Measurements from ENCODE around the gene SAMD10.
"Not testable (repeated sequence)": the region's sequence is repeated elsewhere in the genome, so short reads cannot be mapped to it uniquely, and the experiment has no call there.

The SAMD10 gene

DNA sequence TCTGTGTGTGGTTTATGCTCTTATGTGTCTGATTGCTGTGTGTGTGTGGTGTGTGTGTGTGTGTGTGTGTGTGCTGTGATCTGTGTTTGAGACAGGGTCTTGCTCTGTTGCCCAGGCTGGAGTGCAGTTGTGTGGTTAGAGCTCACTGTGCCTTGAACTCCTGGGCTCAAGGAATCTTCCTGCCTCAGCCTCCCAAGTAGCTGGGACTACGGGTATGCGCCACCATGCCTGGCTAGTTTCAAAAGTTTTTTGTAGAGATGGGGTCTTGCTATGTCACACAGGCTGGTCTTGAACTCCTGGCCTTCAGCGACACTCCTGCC is 6.3 kb downstream of the SAMD10 start:
- H3K9ac ChIP-seq (ENCODE audit: insufficient read length): no peak overlapping the region
- H3K27ac ChIP-seq: no peak overlapping the region
- no peaks in the 10 kb centered on the region for H3K9me3 ChIP-seq (ENCODE audit: low read depth, low read length)
- H3K36me3 ChIP-seq (ENCODE audit: insufficient read depth, low read length): no peaks in the 10 kb centered on the region
- TF ChIP-seq EZH2 (IDR thresholded peaks at IDR 0.05) (no peak), POLR2AphosphoS5 (IDR thresholded peaks at IDR 0.05; ENCODE audit: borderline replicate concordance, low read depth, low read length) (no peak), FOXP2 (optimal IDR thresholded peaks at IDR 0.05; ENCODE audit: control extremely low read depth, extremely low read length, insufficient read depth) (no peak)
- H3K4me3 ChIP-seq: no peak overlapping the region
- no peak for DNase-seq (ENCODE audit: low read depth, low spot score)

- Histone ChIP-seq H3K9ac (ENCODE audit: insufficient read length) (no peak overlapping the region), H3K4me3 (no peak overlapping the region), H3K27ac (no peak overlapping the region), H3K9me3 (ENCODE audit: low read depth, low read length) (no peaks in the 10 kb centered on the region), H3K36me3 (ENCODE audit: insufficient read depth, low read length) (peaks cover 5% of the 10 kb centered on the region; the same call in 1 of the 2 replicates)
- TF ChIP-seq POLR2AphosphoS5 (IDR thresholded peaks at IDR 0.05; ENCODE audit: borderline replicate concordance, low read depth, low read length) (no peak), EZH2 (IDR thresholded peaks at IDR 0.05) (no peak), FOXP2 (optimal IDR thresholded peaks at IDR 0.05; ENCODE audit: control extremely low read depth, extremely low read length, insufficient read depth) (no peak)
- DNase-seq (ENCODE audit: low read depth, low spot score): no peak
These were observed 6.9 kb downstream of the SAMD10 start for GRCh38 chr20:63972312-63973159.

GRCh38 chr20:63971960-63972311 is 7.5 kb downstream of the SAMD10 start:
- not testable (repeated sequence) for H3K9me3 ChIP-seq (ENCODE audit: low read depth, low read length); H3K4me3 ChIP-seq; DNase-seq (ENCODE audit: low read depth, low spot score); H3K9ac ChIP-seq (ENCODE audit: insufficient read length); H3K27ac ChIP-seq
- peaks cover 11% of the 10 kb centered on the region; the same call in 1 of the 2 replicates for H3K36me3 ChIP-seq (ENCODE audit: insufficient read depth, low read length)

GRCh38 chr20:63970714-63971431 is 8.6 kb downstream of the SAMD10 start:
- no peak for TF ChIP-seq FOXP2 (optimal IDR thresholded peaks at IDR 0.05; ENCODE audit: control extremely low read depth, extremely low read length, insufficient read depth)
- no peak for TF ChIP-seq EZH2 (IDR thresholded peaks at IDR 0.05)
- TF ChIP-seq POLR2AphosphoS5 (IDR thresholded peaks at IDR 0.05; ENCODE audit: borderline replicate concordance, low read depth, low read length): no peak
- Histone ChIP-seq H3K9me3 (ENCODE audit: low read depth, low read length) (no peaks in the 10 kb centered on the region), H3K4me3 (peak overlapping the region; percentile 89; the same call in 1 of the 2 replicates), H3K27ac (no peak overlapping the region), H3K9ac (ENCODE audit: insufficient read length) (no peak overlapping the region), H3K36me3 (ENCODE audit: insufficient read depth, low read length) (peaks cover 21% of the 10 kb centered on the region)
- DNase-seq (ENCODE audit: low read depth, low spot score): no peak

DNA sequence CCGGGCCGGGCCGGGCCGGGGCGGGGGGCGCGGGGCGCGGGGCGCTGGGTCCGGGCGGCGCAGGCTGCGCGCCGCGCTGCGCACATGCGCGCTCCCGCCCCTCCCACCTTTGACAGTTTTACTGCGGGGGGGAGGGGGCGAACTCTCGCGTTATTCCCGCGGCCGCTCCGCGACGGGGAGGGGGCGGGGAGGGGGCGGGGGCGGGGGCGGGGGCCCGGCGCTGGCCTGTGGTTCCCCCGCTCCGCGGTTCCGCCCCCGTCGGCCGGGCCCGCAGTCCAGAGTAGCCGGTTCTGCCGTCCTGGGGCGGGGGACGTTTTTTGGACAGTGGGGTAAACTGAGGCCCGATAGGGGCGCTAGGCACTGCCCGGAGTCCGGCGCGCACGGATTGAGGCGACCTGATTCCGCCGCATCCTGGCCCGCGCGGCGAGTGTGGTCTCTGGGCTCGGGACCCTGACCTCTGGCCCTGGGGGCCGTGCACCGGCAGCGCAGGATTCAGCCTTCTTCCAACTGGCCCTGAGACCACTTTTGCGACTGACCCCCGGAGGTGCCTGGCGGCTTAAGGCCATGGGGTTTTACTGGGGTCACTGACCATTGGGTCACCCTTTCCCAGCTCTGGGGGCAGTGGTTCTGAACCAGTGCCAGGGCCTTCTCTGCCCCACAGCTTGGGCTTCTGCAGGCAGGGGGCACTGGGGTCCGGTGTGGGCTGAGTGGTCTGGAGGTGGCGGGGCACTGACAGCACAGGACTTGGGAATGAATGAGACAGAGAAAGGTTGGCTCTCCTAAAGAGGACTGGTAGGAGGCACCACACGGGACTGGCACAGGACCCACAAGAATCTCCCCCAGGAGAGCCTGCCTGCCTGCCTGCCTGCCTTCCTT is 9.4 kb downstream of the SAMD10 start, which contains the start of gene ZNF512B:
Gene ZNF512B (minus strand): TSS at position 93 of the 876 bp plus-strand sequence. CDS start 1,980 bp downstream, outside the sequence.
- H3K36me3 ChIP-seq (ENCODE audit: insufficient read depth, low read length): peaks cover 21% of the 10 kb centered on the region
- H3K9me3 ChIP-seq (ENCODE audit: low read depth, low read length): no peaks in the 10 kb centered on the region
- peak within 1 kb of the TSS; percentile 98 for H3K9ac ChIP-seq (ENCODE audit: insufficient read length)
- TF ChIP-seq POLR2AphosphoS5 (IDR thresholded peaks at IDR 0.05; ENCODE audit: borderline replicate concordance, low read depth, low read length) (no peak), EZH2 (IDR thresholded peaks at IDR 0.05) (no peak), FOXP2 (optimal IDR thresholded peaks at IDR 0.05; ENCODE audit: control extremely low read depth, extremely low read length, insufficient read depth) (no peak)
- peak within 1 kb of the TSS; percentile 71 for H3K27ac ChIP-seq
- peak within 1 kb of the TSS; percentile 91 for H3K4me3 ChIP-seq
- no peak for DNase-seq (ENCODE audit: low read depth, low spot score)

- peak overlapping the region; percentile 71 for H3K27ac ChIP-seq
- H3K9me3 ChIP-seq (ENCODE audit: low read depth, low read length): no peaks in the 10 kb centered on the region
- peaks cover 25% of the 10 kb centered on the region for H3K36me3 ChIP-seq (ENCODE audit: insufficient read depth, low read length)
- H3K4me3 ChIP-seq: peak overlapping the region; percentile 91
- peak overlapping the region; percentile 98 for H3K9ac ChIP-seq (ENCODE audit: insufficient read length)
- TF ChIP-seq FOXP2 (optimal IDR thresholded peaks at IDR 0.05; ENCODE audit: control extremely low read depth, extremely low read length, insufficient read depth) (no peak), POLR2AphosphoS5 (IDR thresholded peaks at IDR 0.05; ENCODE audit: borderline replicate concordance, low read depth, low read length) (no peak), EZH2 (IDR thresholded peaks at IDR 0.05) (no peak)
- DNase-seq (ENCODE audit: low read depth, low spot score): no peak
These were observed 10.3 kb downstream of the SAMD10 start for GRCh38 chr20:63968928-63969760.

- peak overlapping the region; percentile 91 for H3K4me3 ChIP-seq
- H3K9ac ChIP-seq (ENCODE audit: insufficient read length): peak overlapping the region; percentile 98
- H3K36me3 ChIP-seq (ENCODE audit: insufficient read depth, low read length): peaks cover 33% of the 10 kb centered on the region
- H3K27ac ChIP-seq: no peak overlapping the region; the same call in 1 of the 2 replicates
- no peaks in the 10 kb centered on the region for H3K9me3 ChIP-seq (ENCODE audit: low read depth, low read length)
- DNase-seq (ENCODE audit: low read depth, low spot score): no peak
- TF ChIP-seq EZH2 (IDR thresholded peaks at IDR 0.05) (no peak), FOXP2 (optimal IDR thresholded peaks at IDR 0.05; ENCODE audit: control extremely low read depth, extremely low read length, insufficient read depth) (no peak), POLR2AphosphoS5 (IDR thresholded peaks at IDR 0.05; ENCODE audit: borderline replicate concordance, low read depth, low read length) (no peak)
These were observed 11.1 kb downstream of the SAMD10 start for GRCh38 chr20:63968136-63968927.

All from SK-N-MC (cell line).